ENCODE results near the gene KIAA1328.

KIAA1328 gene

DNA sequence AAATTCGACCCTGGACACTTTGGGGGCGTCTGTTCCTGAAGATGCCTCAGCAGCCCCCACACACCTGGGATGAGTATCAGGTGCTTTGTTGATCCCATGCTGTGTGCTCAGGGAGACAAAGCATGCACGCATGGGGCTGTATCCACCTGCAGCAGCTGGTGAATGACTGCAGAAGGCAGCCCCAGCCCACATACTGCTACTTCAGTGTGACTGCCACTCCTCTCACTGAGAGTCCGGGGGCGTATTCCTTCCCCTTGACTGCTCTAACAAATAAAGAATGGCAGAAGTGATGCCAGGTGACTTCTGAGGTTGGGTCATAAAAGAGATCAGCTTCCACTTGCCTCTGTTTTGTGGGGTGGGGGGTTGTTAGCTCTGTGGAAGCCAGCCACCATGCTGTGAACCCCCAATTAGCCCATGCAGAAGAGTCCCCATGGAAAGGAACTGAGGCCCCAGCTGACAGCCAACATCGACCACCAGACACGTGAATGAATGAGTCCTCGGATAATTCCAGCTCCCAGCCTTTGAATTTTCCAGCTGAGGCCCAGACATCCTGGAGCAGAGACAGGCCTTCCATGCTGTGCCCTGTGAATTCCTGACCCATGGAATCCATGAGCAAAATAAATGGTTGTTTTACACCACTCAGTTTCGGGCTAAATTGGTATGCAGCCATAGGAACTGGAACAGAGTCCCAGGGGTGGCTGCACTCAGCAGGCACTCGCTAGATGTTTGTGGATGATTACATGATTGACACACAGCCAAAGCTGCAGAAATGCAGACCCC, 447.4 kb downstream of the KIAA1328 start:
- TF ChIP-seq, protein P1, sequence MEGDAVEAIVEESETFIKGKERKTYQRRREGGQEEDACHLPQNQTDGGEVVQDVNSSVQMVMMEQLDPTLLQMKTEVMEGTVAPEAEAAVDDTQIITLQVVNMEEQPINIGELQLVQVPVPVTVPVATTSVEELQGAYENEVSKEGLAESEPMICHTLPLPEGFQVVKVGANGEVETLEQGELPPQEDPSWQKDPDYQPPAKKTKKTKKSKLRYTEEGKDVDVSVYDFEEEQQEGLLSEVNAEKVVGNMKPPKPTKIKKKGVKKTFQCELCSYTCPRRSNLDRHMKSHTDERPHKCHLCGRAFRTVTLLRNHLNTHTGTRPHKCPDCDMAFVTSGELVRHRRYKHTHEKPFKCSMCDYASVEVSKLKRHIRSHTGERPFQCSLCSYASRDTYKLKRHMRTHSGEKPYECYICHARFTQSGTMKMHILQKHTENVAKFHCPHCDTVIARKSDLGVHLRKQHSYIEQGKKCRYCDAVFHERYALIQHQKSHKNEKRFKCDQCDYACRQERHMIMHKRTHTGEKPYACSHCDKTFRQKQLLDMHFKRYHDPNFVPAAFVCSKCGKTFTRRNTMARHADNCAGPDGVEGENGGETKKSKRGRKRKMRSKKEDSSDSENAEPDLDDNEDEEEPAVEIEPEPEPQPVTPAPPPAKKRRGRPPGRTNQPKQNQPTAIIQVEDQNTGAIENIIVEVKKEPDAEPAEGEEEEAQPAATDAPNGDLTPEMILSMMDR (conservative IDR thresholded peaks at IDR 0.05), result no peak
- TF ChIP-seq ZFX (IDR thresholded peaks at IDR 0.05), result no peak
- H3K27ac ChIP-seq, result no peak overlapping the region

DNA sequence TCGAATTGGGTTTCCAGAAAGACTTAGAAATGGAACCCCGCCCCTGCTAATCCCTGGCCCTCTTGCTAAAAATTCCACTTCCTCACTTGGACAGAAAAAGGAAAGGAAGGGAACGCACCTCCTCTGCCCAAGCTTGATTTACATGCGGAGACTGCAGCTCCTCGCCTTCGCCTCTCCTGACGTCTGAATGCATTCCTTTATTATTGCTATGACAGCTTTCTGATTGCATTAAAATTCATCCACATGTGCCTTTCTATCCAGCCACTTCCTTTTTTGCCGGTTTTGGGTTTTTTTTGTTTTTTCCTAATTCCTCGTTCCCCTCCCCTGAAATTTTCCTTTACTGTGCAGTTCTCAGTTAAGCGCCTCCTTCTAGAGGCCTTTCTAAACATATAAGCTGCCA, 448.9 kb downstream of the KIAA1328 start:
- H3K27ac ChIP-seq, result no peak overlapping the region

More for the DNA sequence above, 448.9 kb downstream of the KIAA1328 start:
- TF ChIP-seq, protein P1 (conservative IDR thresholded peaks at IDR 0.05), result no peak
- TF ChIP-seq ZFX (IDR thresholded peaks at IDR 0.05), result no peak

All from C4-2B (cell line).